Suprapubic skin (tissue), 4 donors: ENCODE measurements around the gene DMXL1. TPM values are rescaled to one million over a fixed set of nuclear protein-coding genes. Genes with fewer than 3 reads are reported as not detected.
"Not testable (repeated sequence)": the region's sequence is repeated elsewhere in the genome, so short reads cannot be mapped to it uniquely, and the experiment has no call there.

Source experiments
- DNase-seq, 2 donors: peaks; one replicate each; pipeline ENCODE4 v3.0.0-alpha.2; 2019; ENCODE audit warnings: low spot score in 2 of 2
- H3K27ac ChIP-seq: fragments of 200-600 bp; sonication (generic); one replicate; pipeline ENCODE4 v1.5.1; 2019
- H3K27me3 ChIP-seq: fragments of 200-600 bp; sonication (generic); one replicate; pipeline ENCODE4 v1.5.1; 2019
- H3K36me3 ChIP-seq: fragments of 200-600 bp; sonication (generic); one replicate; pipeline ENCODE4 v1.5.1; 2019
- H3K4me1 ChIP-seq: fragments of 200-600 bp; sonication (generic); one replicate; pipeline ENCODE4 v1.5.1; 2019
- H3K4me3 ChIP-seq: fragments of 200-600 bp; sonication (generic); one replicate; pipeline ENCODE4 v1.5.1; 2019; ENCODE audit warnings: mild to moderate bottlenecking
- H3K9me3 ChIP-seq: fragments of 200-600 bp; sonication (generic); one replicate; pipeline ENCODE4 v1.5.1; 2019
- CTCF ChIP-seq, 2 donors: fragments of 200-600 bp in 1 of 2; fragments of 450-650 bp in 1 of 2; sonication (generic) in 1 of 2; IDR thresholded peaks; one replicate each; pipeline ENCODE4 v1.5.1; 2016 to 2019; ENCODE audit warnings: antibody characterized with exemption in 2 of 2, mild to moderate bottlenecking in 1 of 2, moderate library complexity in 1 of 2
- EP300 ChIP-seq: sonication (generic); formaldehyde crosslinking; IDR thresholded peaks from one replicate; pipeline ENCODE4 v1.6.1; 2017; ENCODE audit warnings: antibody characterized with exemption
- POLR2A ChIP-seq, 2 donors: fragments of 450-650 bp; IDR thresholded peaks; one replicate each; pipeline ENCODE4 v1.6.1; 2017; ENCODE audit warnings: antibody characterized with exemption in 2 of 2, mild to moderate bottlenecking in 2 of 2, moderate library complexity in 2 of 2
- POLR2AphosphoS5 ChIP-seq, 3 donors: sonication (generic); formaldehyde crosslinking; IDR thresholded peaks; one replicate each; pipeline ENCODE4 v1.6.1; 2017; ENCODE audit warnings: antibody characterized with exemption in 3 of 3
- WGBS: methylation state at CpG from one replicate; pipeline ENCODE4 v1.1.5; 2018; 5-methylcytosine and 5-hydroxymethylcytosine counted together
- total RNA-seq, 4 donors: library from RNA; depleted of rRNA; stranded (reverse); fragments of >200 nt; gene quantifications; one replicate each; pipeline ENCODE4 v1.1.0, GENCODE V29; 2016

DMXL1 gene
- total RNA-seq, 4 donors from 2014 or later, result 38.8 to 79.1 (median 47.9) TPM

GRCh38 chr5:119071561-119071995, 691 bp downstream of the DMXL1 start:
- TF ChIP-seq POLR2A (IDR thresholded peaks at IDR 0.05) (no peak), EP300 (no peak), CTCF (IDR thresholded peaks at IDR 0.05) (no peak), POLR2AphosphoS5 (IDR thresholded peaks at IDR 0.05) (peak in 1 of 3 donors; percentile 17)
- 0% methylated on average over 16 of the region's 22 CpGs for WGBS

DNA sequence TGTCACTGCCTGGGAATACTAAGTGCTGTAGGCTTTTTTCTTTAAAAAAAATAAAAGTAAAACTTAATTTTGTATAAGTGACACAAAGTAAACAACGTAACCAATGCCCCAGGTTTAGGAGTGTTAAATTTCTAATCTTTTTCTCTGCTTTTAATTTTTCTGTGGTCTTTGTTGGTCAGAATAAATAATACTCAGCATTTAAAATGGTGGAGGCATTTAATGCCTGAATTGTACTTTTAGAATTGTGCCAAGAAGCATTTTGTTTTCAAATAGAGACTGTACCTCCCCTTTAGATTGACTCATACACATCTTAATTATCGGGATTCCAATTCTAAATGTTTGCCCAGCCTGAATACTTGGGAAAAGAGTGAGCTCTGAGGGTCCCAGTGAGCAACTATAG, 1.6 kb downstream of the DMXL1 start:
- Histone ChIP-seq H3K4me1 (peaks cover 44% of the 10 kb centered on the region), H3K4me3 (peak overlapping the region; percentile 60), H3K27ac (no peak overlapping the region), H3K36me3 (no peaks in the 10 kb centered on the region), H3K27me3 (no peaks in the 10 kb centered on the region), H3K9me3 (no peaks in the 10 kb centered on the region)
- TF ChIP-seq POLR2A (IDR thresholded peaks at IDR 0.05) (no peak), EP300 (no peak), CTCF (IDR thresholded peaks at IDR 0.05) (no peak), POLR2AphosphoS5 (IDR thresholded peaks at IDR 0.05) (no peak)
- no peak for DNase-seq
- WGBS, result 58% methylated on average over 2 of the region's 2 CpGs

More at GRCh38 chr5:119071561-119071995, 691 bp downstream of the DMXL1 start:
- Histone ChIP-seq H3K4me3 (peak overlapping the region; percentile 60), H3K4me1 (peaks cover 44% of the 10 kb centered on the region), H3K9me3 (no peaks in the 10 kb centered on the region), H3K36me3 (no peaks in the 10 kb centered on the region), H3K27me3 (no peaks in the 10 kb centered on the region), H3K27ac (peak overlapping the region; percentile 92)
- peak in 1 of 2 donors; percentile 80 for DNase-seq

GRCh38 chr5:119073746-119074337, 3.0 kb downstream of the DMXL1 start:
- not testable (repeated sequence) for DNase-seq, H3K36me3 ChIP-seq, H3K27me3 ChIP-seq, H3K4me3 ChIP-seq, H3K9me3 ChIP-seq, H3K27ac ChIP-seq
- peaks cover 52% of the 10 kb centered on the region for H3K4me1 ChIP-seq
- WGBS, result 92% methylated on average over 9 of the region's 9 CpGs

DNA sequence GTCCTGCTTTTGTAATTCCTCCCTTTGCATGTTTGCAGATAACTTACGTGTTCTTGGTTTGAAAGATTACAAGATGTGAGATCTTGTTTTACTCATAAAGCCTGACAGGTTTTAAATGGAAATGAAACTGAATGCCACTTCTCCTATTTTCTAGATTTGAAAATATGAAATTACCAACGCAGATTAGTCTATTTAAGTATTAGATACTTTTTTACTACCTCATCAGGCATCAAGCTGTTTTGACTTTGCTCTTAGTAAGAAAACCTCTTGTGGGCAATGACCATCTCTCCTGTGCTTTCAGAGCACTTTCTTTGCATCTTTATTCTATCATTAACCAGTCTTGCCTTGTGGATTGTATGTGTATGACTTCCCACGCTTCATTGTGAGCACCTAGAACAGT, 3.5 kb downstream of the DMXL1 start:
- WGBS, result 87% methylated on average over 3 of the region's 3 CpGs
- TF ChIP-seq EP300, result no peak
- TF ChIP-seq POLR2AphosphoS5 (IDR thresholded peaks at IDR 0.05), result no peak
- TF ChIP-seq POLR2A (IDR thresholded peaks at IDR 0.05), result no peak
- no peak for TF ChIP-seq CTCF (IDR thresholded peaks at IDR 0.05)
- no peaks in the 10 kb centered on the region for H3K9me3 ChIP-seq
- no peak overlapping the region for H3K27ac ChIP-seq
- peaks cover 58% of the 10 kb centered on the region for H3K4me1 ChIP-seq
- no peaks in the 10 kb centered on the region for H3K27me3 ChIP-seq
- H3K36me3 ChIP-seq, result no peaks in the 10 kb centered on the region
- no peak for DNase-seq
- H3K4me3 ChIP-seq, result no peak overlapping the region

- not testable (repeated sequence) for H3K36me3 ChIP-seq, H3K4me3 ChIP-seq, DNase-seq, H3K27me3 ChIP-seq, H3K9me3 ChIP-seq, H3K27ac ChIP-seq
- WGBS, result 90% methylated on average over 12 of the region's 12 CpGs
- H3K4me1 ChIP-seq, result peaks cover 60% of the 10 kb centered on the region
Observed at GRCh38 chr5:119075269-119075668, 4.4 kb downstream of the DMXL1 start.

- H3K4me3 ChIP-seq, result no peak overlapping the region
- no peaks in the 10 kb centered on the region for H3K36me3 ChIP-seq
- no peak for TF ChIP-seq POLR2AphosphoS5 (IDR thresholded peaks at IDR 0.05)
- WGBS, result 62% methylated on average over 1 of the region's 1 CpG
- H3K9me3 ChIP-seq, result no peaks in the 10 kb centered on the region
- H3K4me1 ChIP-seq, result peaks cover 68% of the 10 kb centered on the region
- H3K27ac ChIP-seq, result no peak overlapping the region
- H3K27me3 ChIP-seq, result no peaks in the 10 kb centered on the region
- no peak for DNase-seq
Observed at GRCh38 chr5:119076080-119076479, 5.2 kb downstream of the DMXL1 start.

GRCh38 chr5:119077444-119077843, 6.6 kb downstream of the DMXL1 start:
- TF ChIP-seq POLR2AphosphoS5 (IDR thresholded peaks at IDR 0.05), result no peak
- no peak for TF ChIP-seq EP300
- TF ChIP-seq CTCF (IDR thresholded peaks at IDR 0.05), result no peak
- no peak for TF ChIP-seq POLR2A (IDR thresholded peaks at IDR 0.05)
- H3K27me3 ChIP-seq, result no peaks in the 10 kb centered on the region
- H3K4me3 ChIP-seq, result no peak overlapping the region
- DNase-seq, result no peak
- no peak overlapping the region for H3K27ac ChIP-seq
- 97% methylated on average over 5 of the region's 5 CpGs for WGBS
- H3K9me3 ChIP-seq, result no peaks in the 10 kb centered on the region
- peaks cover 63% of the 10 kb centered on the region for H3K4me1 ChIP-seq
- H3K36me3 ChIP-seq, result no peaks in the 10 kb centered on the region
